Ascending aorta (tissue), 2 donors: ENCODE data around the gene MMAA. TPM values are rescaled to one million over a fixed set of nuclear protein-coding genes. Genes with fewer than 3 reads are reported as not detected.
"Not testable (repeated sequence)": the region's sequence is repeated elsewhere in the genome, so short reads cannot be mapped to it uniquely, and the experiment has no call there.

ENCODE experiments used
- DNase-seq, 2 donors: peaks; one replicate each; pipeline ENCODE4 v3.0.0-alpha.2; 2019; ENCODE audit warnings: low spot score in 2 of 2
- H3K27ac ChIP-seq, 2 donors: fragments of 200-600 bp; sonication (generic); one replicate each; pipeline ENCODE4 v1.5.1; 2016 to 2017; ENCODE audit warnings: mild to moderate bottlenecking in 1 of 2
- H3K27me3 ChIP-seq: fragments of 200-600 bp; sonication (generic); one replicate; pipeline ENCODE4 v1.5.1; 2017
- H3K36me3 ChIP-seq, 2 donors: fragments of 200-600 bp; sonication (generic); one replicate each; pipeline ENCODE4 v1.5.1; 2016
- H3K4me1 ChIP-seq, 2 donors: fragments of 200-600 bp; sonication (generic); one replicate each; pipeline ENCODE4 v1.5.1; 2016 to 2017; ENCODE audit warnings: mild to moderate bottlenecking in 1 of 2
- H3K4me3 ChIP-seq, 2 donors: fragments of 200-600 bp; sonication (generic); one replicate each; pipeline ENCODE4 v1.5.1; 2016 to 2017; ENCODE audit warnings: mild to moderate bottlenecking in 1 of 2
- H3K9me3 ChIP-seq, 2 donors: fragments of 200-600 bp; sonication (generic); one replicate each; pipeline ENCODE4 v1.5.1; 2016
- CTCF ChIP-seq, 3 experiments: fragments of 200-600 bp in 2 of 3; fragments of 450-650 bp in 1 of 3; sonication (generic) in 2 of 3; IDR thresholded peaks; one replicate each; pipeline ENCODE4 v1.5.1; 2016 to 2019; ENCODE audit warnings: antibody characterized with exemption in 3 of 3, mild to moderate bottlenecking in 1 of 3, moderate library complexity in 1 of 3
- intact Hi-C: fragments of 100-400 bp; cut with DNase I; formaldehyde crosslinking; loops from one replicate; pipeline ENCODE4 v1.15.1; 2023
- total RNA-seq: library from RNA; depleted of rRNA; stranded (reverse); fragments of >200 nt; gene quantifications from one replicate; pipeline ENCODE4 v1.1.0, GENCODE V29; 2016

Gene MMAA
- 3.9 TPM for total RNA-seq

GRCh38 chr4:145618932-145619638 is at the start of gene MMAA:
Gene MMAA (plus strand): TSS chr4:145619385. CDS start chr4:145639140, 19,755 bp downstream.
- Histone ChIP-seq H3K4me1 (peaks cover 0 to 5% of the 10 kb centered on the region in 2 donors), H3K27me3 (no peaks in the 10 kb centered on the region), H3K27ac (peak within 1 kb of the TSS; percentile 95 to 98), H3K4me3 (peak within 1 kb of the TSS; percentile 78 to 89), H3K36me3 (no peaks in the 10 kb centered on the region), H3K9me3 (no peaks in the 10 kb centered on the region)
- intact Hi-C loops = loop anchor here (1.0 to 10.0 kb wide), 7 partner anchors 118 to 1444 kb away; partner anchors contain the start of genes LSM6, SLC10A7 and SMAD1
- TF ChIP-seq CTCF (IDR thresholded peaks at IDR 0.05) = peak; percentile 44 to 67 (median 67)
- peak; percentile 82 to 97 for DNase-seq

GRCh38 chr4:145574546-145574945 is 44.6 kb upstream of the MMAA start:
- H3K9me3 ChIP-seq, DNase-seq, intact Hi-C loops, H3K36me3 ChIP-seq, H3K4me3 ChIP-seq, H3K27ac ChIP-seq, H3K4me1 ChIP-seq, H3K27me3 ChIP-seq: not testable (repeated sequence)

- no peaks in the 10 kb centered on the region for H3K36me3 ChIP-seq
- no peaks in the 10 kb centered on the region for H3K27me3 ChIP-seq
- intact Hi-C loops = no loop called here
- no peak for DNase-seq
- no peaks in the 10 kb centered on the region for H3K9me3 ChIP-seq
- no peak overlapping the region for H3K4me3 ChIP-seq
- no peaks in the 10 kb centered on the region for H3K4me1 ChIP-seq
- no peak overlapping the region for H3K27ac ChIP-seq
- no peak for TF ChIP-seq CTCF (IDR thresholded peaks at IDR 0.05)
Observed at GRCh38 chr4:145580906-145581305, 38.3 kb upstream of the MMAA start.

GRCh38 chr4:145583191-145584055 is 35.8 kb upstream of the MMAA start:
- Histone ChIP-seq H3K9me3 (no peaks in the 10 kb centered on the region), H3K36me3 (no peaks in the 10 kb centered on the region), H3K27me3 (no peaks in the 10 kb centered on the region), H3K4me3 (no peak overlapping the region), H3K27ac (no peak overlapping the region), H3K4me1 (no peaks in the 10 kb centered on the region)
- DNase-seq = no peak
- intact Hi-C loops = no loop called here
- TF ChIP-seq CTCF (IDR thresholded peaks at IDR 0.05) = no peak

- DNase-seq = no peak
- no peaks in the 10 kb centered on the region for H3K36me3 ChIP-seq
- TF ChIP-seq CTCF (IDR thresholded peaks at IDR 0.05) = no peak
- H3K27me3 ChIP-seq = no peaks in the 10 kb centered on the region
- H3K27ac ChIP-seq = no peak overlapping the region
- no peak overlapping the region for H3K4me3 ChIP-seq
- H3K4me1 ChIP-seq = no peaks in the 10 kb centered on the region
- intact Hi-C loops = no loop called here
- H3K9me3 ChIP-seq = no peaks in the 10 kb centered on the region
Observed at GRCh38 chr4:145587088-145587754, 32.0 kb upstream of the MMAA start.

GRCh38 chr4:145589381-145589780 is 29.8 kb upstream of the MMAA start:
- DNase-seq, intact Hi-C loops, H3K4me1 ChIP-seq, H3K9me3 ChIP-seq, H3K4me3 ChIP-seq, H3K27ac ChIP-seq, H3K36me3 ChIP-seq, H3K27me3 ChIP-seq: not testable (repeated sequence)
